HepG2 (cell line): Measurements from ENCODE around the gene POU3F1.

ENCODE experiments used
- CHD2 ChIP-seq: IDR thresholded peaks from 2 replicates; pipeline ENCODE4 v1.6.1; 2011; ENCODE audit warnings: low read depth, low read length, improper control_type of control experiment
- FIP1L1 ChIP-seq: fragments of 200-400 bp; formaldehyde crosslinking; IDR thresholded peaks from 2 replicates; pipeline ENCODE4 v1.6.1; 2018; ENCODE audit warnings: low read depth, mild to moderate bottlenecking, low read length, moderate library complexity, borderline replicate concordance; ENCODE audit not compliant: insufficient read depth
- RORA ChIP-seq: sonication (generic); formaldehyde crosslinking; IDR thresholded peaks from 2 replicates; pipeline ENCODE4 v1.5.0; 2020; ENCODE audit warnings: mild to moderate bottlenecking, missing genetic modification reagents, moderate library complexity
- SMARCC2 ChIP-seq: fragments of 450-650 bp; IDR thresholded peaks from 2 replicates; pipeline ENCODE4 v1.6.1; 2017; ENCODE audit warnings: antibody characterized with exemption, mild to moderate bottlenecking
- ZNF253 ChIP-seq: sonication (generic); formaldehyde crosslinking; IDR thresholded peaks from 2 replicates; pipeline ENCODE4 v1.8.0; 2022; ENCODE audit warnings: mild to moderate bottlenecking, missing genetic modification reagents, borderline replicate concordance
- ZNF777 ChIP-seq: sonication (generic); formaldehyde crosslinking; IDR thresholded peaks from 2 replicates; pipeline ENCODE4 v1.4.0; 2020; ENCODE audit warnings: missing genetic modification reagents
- ZNF790 ChIP-seq: sonication (generic); formaldehyde crosslinking; IDR thresholded peaks from 2 replicates; pipeline ENCODE4 v1.8.0; 2022; ENCODE audit warnings: missing genetic modification reagents, mild to moderate bottlenecking, borderline replicate concordance

DNA sequence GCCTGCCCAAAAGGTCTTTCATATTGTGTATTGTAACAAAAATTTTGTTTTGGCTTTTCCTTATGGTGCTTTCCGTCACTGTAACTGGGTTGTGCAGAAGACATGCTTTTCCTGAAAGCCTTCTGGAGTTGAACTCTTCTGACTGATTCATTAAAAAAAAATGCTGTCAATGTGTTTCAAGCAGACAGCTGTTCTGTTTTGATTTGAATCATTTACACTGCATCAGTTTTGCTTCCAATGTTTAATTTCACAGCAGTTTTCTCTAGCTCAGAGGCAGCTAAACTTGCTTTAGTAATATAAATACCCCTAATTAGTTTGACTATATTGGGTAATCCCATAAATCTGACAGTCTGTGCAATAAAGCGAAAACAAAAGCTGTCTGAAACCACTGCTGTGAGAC, 26.2 kb downstream of the POU3F1 start:
- TF ChIP-seq FIP1L1, result no peak
- no peak for TF ChIP-seq ZNF790
- TF ChIP-seq ZNF253 (CRISPR knock-in tag), result no peak
- TF ChIP-seq CHD2, result no peak
- TF ChIP-seq RORA (CRISPR knock-in tag), result no peak
- no peak for TF ChIP-seq SMARCC2
- TF ChIP-seq ZNF777 (CRISPR knock-in tag), result no peak
